CD14-positive monocyte (primary cell): ENCODE measurements around the gene FAM13C. TPM values are rescaled to one million over a fixed set of nuclear protein-coding genes. Genes with fewer than 3 reads are reported as not detected.

ENCODE experiments used
- DNase-seq, 3 donors: peaks; one replicate each; pipeline ENCODE4 v3.0.0-alpha.2; 2011 to 2022
- H2AFZ ChIP-seq: 2 replicates; pipeline ENCODE4 v1.6.0; 2012; ENCODE audit warnings: mild to moderate bottlenecking, low read depth, low read length, inconsistent platforms; ENCODE audit not compliant: insufficient read depth, poor library complexity, severe bottlenecking
- H3K27ac ChIP-seq, 2 donors: 1 replicate in 1 of 2; 2 replicates in 1 of 2; pipeline ENCODE4 v1.5.1; 2012 to 2013; ENCODE audit warnings: low read length in 2 of 2, control low read depth in 1 of 2, inconsistent platforms in 1 of 2, low read depth in 1 of 2, mild to moderate bottlenecking in 1 of 2
- H3K27me3 ChIP-seq, 2 donors: one replicate each; pipeline versions ENCODE4 v1.6.0 to v1.6.1; 2011 to 2013; ENCODE audit warnings: low read length in 2 of 2; ENCODE audit not compliant: control insufficient read depth in 2 of 2, insufficient read depth in 2 of 2
- H3K36me3 ChIP-seq, 2 donors: replicated peaks in 1 of 2; 1 replicate in 1 of 2; 2 replicates in 1 of 2; pipeline versions ENCODE4 v1.5.1 to v1.6.1; 2012 to 2013; ENCODE audit warnings: low read length in 2 of 2, control low read depth in 1 of 2, inconsistent platforms in 1 of 2, mild to moderate bottlenecking in 1 of 2; ENCODE audit not compliant: insufficient read depth in 2 of 2, control insufficient read depth in 1 of 2
- H3K4me1 ChIP-seq, 2 donors: 1 replicate in 1 of 2; 2 replicates in 1 of 2; pipeline versions ENCODE4 v1.5.1 to v1.6.1; 2012 to 2013; ENCODE audit warnings: low read length in 2 of 2, control low read depth in 1 of 2, inconsistent platforms in 1 of 2, mild to moderate bottlenecking in 1 of 2, moderate library complexity in 1 of 2; ENCODE audit not compliant: insufficient read depth in 2 of 2, control insufficient read depth in 1 of 2
- H3K4me2 ChIP-seq: replicated peaks from 2 replicates; pipeline ENCODE3; 2012; ENCODE audit warnings: low read length, moderate library complexity, mild to moderate bottlenecking; ENCODE audit not compliant: poor library complexity, severe bottlenecking; ENCODE audit errors: extremely low read depth
- H3K4me3 ChIP-seq, 3 experiments: fragments of 200-600 bp in 1 of 3; sonication (generic) in 1 of 3; replicated peaks in 1 of 3; 1 replicate in 2 of 3; 2 replicates in 1 of 3; pipeline ENCODE4 v1.5.1; 2011 to 2013; ENCODE audit warnings: low read length in 3 of 3, mild to moderate bottlenecking in 3 of 3, control low read depth in 2 of 3, low read depth in 2 of 3, inconsistent platforms in 1 of 3, moderate library complexity in 1 of 3
- H3K79me2 ChIP-seq: 2 replicates; pipeline ENCODE4 v1.6.0; 2012; ENCODE audit warnings: mild to moderate bottlenecking, control low read depth, inconsistent platforms, low read length, moderate library complexity; ENCODE audit not compliant: insufficient read depth
- H3K9ac ChIP-seq: 2 replicates; pipeline ENCODE4 v1.6.0; 2017; ENCODE audit warnings: low read length, mild to moderate bottlenecking; ENCODE audit not compliant: insufficient read depth, poor library complexity, severe bottlenecking
- H3K9me3 ChIP-seq, 2 donors: replicated peaks in 1 of 2; 1 replicate in 1 of 2; 2 replicates in 1 of 2; pipeline versions ENCODE4 v1.5.1 to v1.6.1; 2012 to 2013; ENCODE audit warnings: low read length in 2 of 2, control low read depth in 1 of 2; ENCODE audit not compliant: control insufficient read depth in 1 of 2, insufficient read depth in 1 of 2
- H4K20me1 ChIP-seq: 2 replicates; pipeline ENCODE4 v1.6.0; 2012; ENCODE audit warnings: mild to moderate bottlenecking, low read length, control low read depth, moderate library complexity; ENCODE audit not compliant: insufficient read depth
- H3K27ac Mint-ChIP-seq, 7 donors: one replicate each; pipeline ENCODE4 v1.8.0; 2020; ENCODE audit warnings: mild to moderate bottlenecking in 7 of 7, mixed read lengths in 7 of 7, moderate library complexity in 6 of 7, inconsistent platforms in 2 of 7
- H3K27me3 Mint-ChIP-seq, 3 donors: one replicate each; pipeline ENCODE4 v1.8.0; 2021 to 2022; ENCODE audit warnings: low read depth in 3 of 3, mild to moderate bottlenecking in 3 of 3, mixed read lengths in 3 of 3, moderate library complexity in 3 of 3, inconsistent platforms in 1 of 3
- H3K36me3 Mint-ChIP-seq, 2 donors: one replicate each; pipeline ENCODE4 v1.8.0; 2020; ENCODE audit warnings: mixed read lengths in 2 of 2, inconsistent platforms in 1 of 2, mild to moderate bottlenecking in 1 of 2
- H3K4me1 Mint-ChIP-seq: one replicate; pipeline ENCODE4 v1.8.0; 2020; ENCODE audit warnings: mild to moderate bottlenecking, mixed read lengths
- H3K4me3 Mint-ChIP-seq, 2 donors: one replicate each; pipeline ENCODE4 v1.8.0; 2020; ENCODE audit warnings: mild to moderate bottlenecking in 2 of 2, mixed read lengths in 2 of 2, moderate library complexity in 1 of 2
- H3K9me3 Mint-ChIP-seq, 7 donors: one replicate each; pipeline ENCODE4 v1.8.0; 2020 to 2022; ENCODE audit warnings: mixed read lengths in 7 of 7, mild to moderate bottlenecking in 6 of 7, moderate library complexity in 6 of 7, inconsistent platforms in 2 of 7
- WGBS: methylation state at CpG from one replicate; pipeline ENCODE4 v1.1.5; 2013; ENCODE audit warnings: missing lambda C conversion rate; ENCODE audit not compliant: insufficient coverage; 5-methylcytosine and 5-hydroxymethylcytosine counted together
- intact Hi-C, 2 donors: fragments of 100-400 bp; cut with micrococcal nuclease; formaldehyde crosslinking; loops; one replicate each; pipeline versions ENCODE4 v1.15.0 to v1.15.1; 2023
- polyA plus RNA-seq, 3 donors: library from polyadenylated mRNA; depleted of rRNA in 1 of 3; unstranded in 2 of 3; stranded (reverse) in 1 of 3; fragments of 300-500 nt in 2 of 3; fragments of >200 nt in 1 of 3; fragmentation: Illumina TruSeq in 2 of 3; gene quantifications; 1 replicate in 2 of 3; 2 replicates in 1 of 3; pipeline ENCODE4 v1.2.3, GENCODE V29; 2012 to 2021
- TF ChIP-seq, protein P1 (sequence below): fragments of 200-600 bp; IDR thresholded peaks from one replicate; pipeline ENCODE4 v1.8.0; 2022; ENCODE audit warnings: antibody characterized with exemption, mild to moderate bottlenecking

Gene FAM13C
- polyA plus RNA-seq, 3 donors, result not detected

DNA sequence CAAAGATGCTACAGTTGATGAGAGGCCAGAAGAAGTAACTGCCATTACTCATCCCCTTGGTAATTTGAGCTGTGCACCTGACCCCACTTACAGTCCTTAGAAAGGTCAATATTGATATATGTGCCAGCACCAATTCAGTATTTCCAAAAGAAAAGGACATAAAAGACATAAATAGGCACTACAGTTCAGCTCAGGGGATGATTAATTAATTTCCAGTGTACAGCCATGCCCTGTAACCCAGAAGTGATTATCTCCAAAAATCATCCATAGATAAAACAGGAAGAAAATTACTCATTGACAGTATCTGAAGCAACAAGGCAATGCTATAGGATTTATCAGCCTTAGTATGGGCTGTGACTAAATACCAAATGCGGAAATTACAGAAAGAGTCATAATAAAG, 103.5 kb downstream of the FAM13C start:
- no peaks in the 10 kb centered on the region for H3K79me2 ChIP-seq
- no peaks in the 10 kb centered on the region for H3K4me1 ChIP-seq
- no peak overlapping the region for H3K4me3 ChIP-seq
- no peaks in the 10 kb centered on the region for H4K20me1 ChIP-seq
- H3K9ac ChIP-seq, result no peak overlapping the region
- H3K36me3 ChIP-seq, result no peaks in the 10 kb centered on the region
- H3K27ac ChIP-seq, result no peak overlapping the region
- no peaks in the 10 kb centered on the region for H3K27me3 ChIP-seq
- no peaks in the 10 kb centered on the region for H3K9me3 ChIP-seq
- intact Hi-C loops, result no loop called here
- H3K27ac Mint-ChIP-seq, result no peak overlapping the region
- no peak overlapping the region for H3K4me2 ChIP-seq
- peaks cover 0 to 1% (median 0%) of the 10 kb centered on the region in 3 donors for H3K27me3 Mint-ChIP-seq
- H2AFZ ChIP-seq, result no peak overlapping the region
- no CpG with 5 or more reads among the region's 1 CpG for WGBS
- H3K9me3 Mint-ChIP-seq, result no peaks in the 10 kb centered on the region
- TF ChIP-seq, protein P1, sequence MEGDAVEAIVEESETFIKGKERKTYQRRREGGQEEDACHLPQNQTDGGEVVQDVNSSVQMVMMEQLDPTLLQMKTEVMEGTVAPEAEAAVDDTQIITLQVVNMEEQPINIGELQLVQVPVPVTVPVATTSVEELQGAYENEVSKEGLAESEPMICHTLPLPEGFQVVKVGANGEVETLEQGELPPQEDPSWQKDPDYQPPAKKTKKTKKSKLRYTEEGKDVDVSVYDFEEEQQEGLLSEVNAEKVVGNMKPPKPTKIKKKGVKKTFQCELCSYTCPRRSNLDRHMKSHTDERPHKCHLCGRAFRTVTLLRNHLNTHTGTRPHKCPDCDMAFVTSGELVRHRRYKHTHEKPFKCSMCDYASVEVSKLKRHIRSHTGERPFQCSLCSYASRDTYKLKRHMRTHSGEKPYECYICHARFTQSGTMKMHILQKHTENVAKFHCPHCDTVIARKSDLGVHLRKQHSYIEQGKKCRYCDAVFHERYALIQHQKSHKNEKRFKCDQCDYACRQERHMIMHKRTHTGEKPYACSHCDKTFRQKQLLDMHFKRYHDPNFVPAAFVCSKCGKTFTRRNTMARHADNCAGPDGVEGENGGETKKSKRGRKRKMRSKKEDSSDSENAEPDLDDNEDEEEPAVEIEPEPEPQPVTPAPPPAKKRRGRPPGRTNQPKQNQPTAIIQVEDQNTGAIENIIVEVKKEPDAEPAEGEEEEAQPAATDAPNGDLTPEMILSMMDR, result no peak
- no peak for DNase-seq
- H3K4me1 Mint-ChIP-seq, result no peaks in the 10 kb centered on the region
- H3K4me3 Mint-ChIP-seq, result no peak overlapping the region
- H3K36me3 Mint-ChIP-seq, result no peaks in the 10 kb centered on the region

DNA sequence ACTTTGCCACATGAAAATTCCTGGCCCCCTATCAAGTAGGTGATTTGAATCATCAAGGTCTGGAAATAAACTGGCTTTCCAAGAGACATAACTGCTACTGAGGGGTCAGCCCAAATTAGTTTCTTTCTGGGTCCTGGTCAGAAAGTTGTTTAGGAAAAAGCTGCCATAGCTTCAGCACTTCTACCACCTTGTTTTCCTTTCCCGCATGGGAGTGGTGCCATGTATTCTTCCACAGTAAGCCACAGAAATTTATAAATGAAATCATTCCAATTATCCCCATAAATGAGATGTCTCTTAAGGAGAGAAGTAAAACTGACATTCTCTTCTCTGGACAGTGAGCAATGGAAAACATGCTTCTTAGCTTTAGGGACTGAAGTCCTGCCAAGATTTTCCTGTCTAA, 105.1 kb downstream of the FAM13C start:
- intact Hi-C loops, result no loop called here
- Mint-ChIP-seq H3K27ac (no peak overlapping the region), H3K4me1 (no peaks in the 10 kb centered on the region), H3K36me3 (no peaks in the 10 kb centered on the region), H3K27me3 (no peaks in the 10 kb centered on the region), H3K4me3 (no peak overlapping the region), H3K9me3 (peaks cover 0 to 2% (median 0%) of the 10 kb centered on the region in 7 donors)
- no peak overlapping the region for H3K4me3 ChIP-seq
- H3K9ac ChIP-seq, result no peak overlapping the region
- no peaks in the 10 kb centered on the region for H4K20me1 ChIP-seq
- H3K27me3 ChIP-seq, result no peaks in the 10 kb centered on the region
- no peaks in the 10 kb centered on the region for H3K79me2 ChIP-seq
- DNase-seq, result no peak
- H3K4me1 ChIP-seq, result no peaks in the 10 kb centered on the region
- no CpG with 5 or more reads among the region's 1 CpG for WGBS
- H3K36me3 ChIP-seq, result no peaks in the 10 kb centered on the region
- H3K4me2 ChIP-seq, result no peak overlapping the region
- no peaks in the 10 kb centered on the region for H3K9me3 ChIP-seq
- H2AFZ ChIP-seq, result no peak overlapping the region
- TF ChIP-seq, protein P1, result no peak
- no peak overlapping the region for H3K27ac ChIP-seq
